Stimulated activated CD4-positive, alpha-beta T cell treated with anti-CD3 and anti-CD28 coated beads, Interleukin-15, amount 100 ng/mL, for 1 hour (primary cell): Measurements from ENCODE around the gene AKAP13.
"Not testable (repeated sequence)": the region's sequence is repeated elsewhere in the genome, so short reads cannot be mapped to it uniquely, and the experiment has no call there.

Source experiments
- DNase-seq, 2 donors: peaks; one replicate each; pipeline ENCODE4 v3.0.0-alpha.2; 2020; ENCODE audit warnings: low read depth in 1 of 2, low spot score in 1 of 2

The AKAP13 gene

DNA sequence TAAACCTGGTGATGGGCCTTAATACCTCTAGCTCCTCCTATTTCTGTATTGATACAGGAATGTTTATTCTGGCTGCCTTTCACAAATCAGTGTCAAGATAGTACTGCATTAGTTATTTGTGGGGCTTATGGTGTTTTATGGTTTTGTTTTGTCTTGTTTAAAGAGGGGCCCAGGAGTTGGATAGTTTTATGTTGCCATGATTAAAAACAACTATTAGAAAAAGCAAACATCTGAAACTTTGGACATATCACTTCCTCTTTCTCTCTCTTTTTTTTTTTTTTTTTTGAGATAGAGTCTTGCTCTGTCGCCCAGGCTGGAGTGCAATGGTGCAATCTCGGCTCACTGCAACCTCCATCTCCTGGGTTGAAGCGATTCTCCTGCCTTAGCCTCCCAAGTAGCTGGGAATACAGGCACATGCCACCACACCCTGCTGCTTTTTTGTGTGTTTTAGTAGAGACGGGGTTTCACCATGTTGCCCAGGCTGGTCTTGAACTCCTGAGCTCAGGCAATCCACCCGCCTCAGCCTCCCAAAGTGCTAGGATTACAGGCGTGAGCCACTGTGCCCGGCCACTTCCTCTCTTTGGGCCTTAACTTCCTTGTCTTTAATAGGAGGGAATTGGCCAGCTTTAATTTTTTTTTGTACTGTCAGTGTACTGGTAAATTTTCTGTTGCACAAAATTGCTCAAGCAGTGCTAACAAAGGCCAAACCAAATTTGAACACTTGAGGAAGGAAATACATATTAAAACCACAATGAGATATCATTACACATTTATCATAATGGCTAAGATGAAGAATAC, 155.3 kb downstream of the AKAP13 start:
- DNase-seq: not testable (repeated sequence)

DNA sequence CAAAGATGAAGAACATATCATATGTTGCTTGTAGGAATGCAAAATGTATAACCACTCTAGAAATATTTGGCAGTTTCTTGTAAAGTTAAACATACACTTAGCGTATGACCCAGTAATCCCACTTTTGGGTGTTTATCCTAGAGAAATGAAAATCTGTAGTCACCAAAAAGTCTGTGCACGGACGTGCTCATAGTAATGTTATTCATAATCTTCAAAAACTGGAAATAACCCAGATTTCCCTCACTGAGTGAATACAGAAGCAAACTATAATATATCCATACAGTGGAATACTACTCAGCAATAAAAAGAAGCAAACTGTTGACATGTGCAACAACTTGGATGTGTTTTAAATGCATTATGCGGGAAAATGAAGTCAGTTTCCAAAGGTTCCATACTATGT, 155.9 kb downstream of the AKAP13 start:
- no peak for DNase-seq

DNA sequence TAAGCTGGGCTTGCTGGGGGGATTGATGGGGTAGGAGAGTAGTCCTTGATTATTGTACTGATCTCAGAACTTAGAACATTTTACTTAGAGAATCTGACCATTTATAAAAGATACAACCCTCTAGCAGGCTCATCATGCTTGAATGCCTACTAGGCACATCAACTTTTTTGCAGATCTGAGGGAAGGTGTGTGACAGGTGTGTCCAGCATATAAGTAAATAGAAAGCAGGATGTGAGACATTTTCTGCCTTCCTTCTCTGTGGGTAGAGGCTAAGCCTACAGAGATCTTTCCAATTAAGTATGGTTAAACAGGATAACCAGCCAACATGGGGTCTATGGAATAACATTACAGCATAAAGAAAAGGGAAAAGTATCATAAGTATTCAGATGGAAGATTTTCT, 159.1 kb downstream of the AKAP13 start:
- no peak for DNase-seq

DNA sequence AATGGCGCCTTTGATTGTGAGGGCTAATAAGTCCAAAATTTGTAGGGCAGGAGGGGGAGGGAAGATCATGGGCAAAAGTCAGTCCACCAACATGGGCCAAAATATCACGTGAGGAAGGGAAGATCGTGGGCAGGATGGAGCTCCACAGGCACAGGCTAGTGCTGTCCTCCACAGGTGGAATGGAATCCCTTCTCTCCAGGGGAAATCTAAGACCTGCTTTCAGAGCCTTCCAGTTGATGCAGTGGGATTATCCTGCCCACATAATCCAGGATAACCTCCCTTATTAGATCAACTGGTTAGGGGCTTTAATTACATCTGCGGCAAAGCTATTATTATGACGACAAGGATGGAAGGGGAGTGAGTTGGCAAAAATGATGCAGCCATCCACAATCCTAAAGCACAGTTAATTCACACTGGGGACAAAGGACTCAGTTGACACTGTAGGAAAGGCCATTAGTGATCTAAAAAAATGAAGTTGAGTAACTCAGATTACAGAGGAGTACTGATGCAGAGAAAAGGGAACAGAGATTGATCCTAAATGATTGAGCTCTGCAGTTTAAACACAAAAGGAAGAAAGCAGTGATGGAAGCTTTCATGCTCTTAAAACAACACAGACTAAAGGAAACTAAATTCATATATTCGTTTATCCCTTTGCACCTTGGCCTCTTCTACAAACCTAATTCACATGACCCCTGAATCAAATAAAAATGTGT, 159.8 kb downstream of the AKAP13 start:
- DNase-seq: no peak

DNA sequence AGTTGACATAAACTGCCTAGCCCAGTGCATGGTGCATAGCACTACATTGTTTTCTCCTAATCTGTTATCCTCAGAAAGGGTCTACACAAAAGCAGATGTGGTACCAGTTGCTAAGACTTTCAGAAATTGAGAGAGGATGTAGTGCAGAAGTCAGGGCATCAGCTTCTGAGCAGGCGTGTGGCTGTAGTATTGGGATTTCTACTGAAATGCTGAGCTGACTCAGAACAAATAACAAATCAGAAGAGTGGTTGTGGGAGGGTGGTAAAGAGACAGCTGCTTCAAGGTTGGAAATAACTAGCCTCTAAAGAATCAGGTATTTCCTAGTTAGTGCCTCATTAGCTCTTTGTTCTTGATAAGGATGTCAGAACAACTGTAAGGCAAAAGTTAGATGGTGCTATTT, 161.3 kb downstream of the AKAP13 start:
- DNase-seq: no peak

DNA sequence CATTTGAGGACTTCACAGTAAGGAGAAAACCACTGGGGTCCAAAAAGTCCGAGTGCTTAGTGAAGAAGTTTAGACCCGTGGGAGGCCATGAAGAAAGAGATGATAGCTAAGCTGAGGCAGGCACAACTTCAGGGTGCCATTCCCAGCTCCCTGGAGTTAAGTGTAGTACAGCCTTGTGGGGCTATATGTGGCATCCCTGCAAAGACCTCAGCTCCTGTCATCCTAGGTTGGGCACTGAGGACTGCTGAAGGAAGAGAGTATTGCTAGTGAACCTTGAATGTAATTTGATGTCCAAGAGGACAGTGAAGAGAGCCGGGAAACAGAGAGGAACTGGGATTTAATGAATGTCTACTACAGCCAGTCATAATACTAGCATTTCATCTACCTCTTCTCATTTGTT, 162.1 kb downstream of the AKAP13 start:
- no peak for DNase-seq

DNA sequence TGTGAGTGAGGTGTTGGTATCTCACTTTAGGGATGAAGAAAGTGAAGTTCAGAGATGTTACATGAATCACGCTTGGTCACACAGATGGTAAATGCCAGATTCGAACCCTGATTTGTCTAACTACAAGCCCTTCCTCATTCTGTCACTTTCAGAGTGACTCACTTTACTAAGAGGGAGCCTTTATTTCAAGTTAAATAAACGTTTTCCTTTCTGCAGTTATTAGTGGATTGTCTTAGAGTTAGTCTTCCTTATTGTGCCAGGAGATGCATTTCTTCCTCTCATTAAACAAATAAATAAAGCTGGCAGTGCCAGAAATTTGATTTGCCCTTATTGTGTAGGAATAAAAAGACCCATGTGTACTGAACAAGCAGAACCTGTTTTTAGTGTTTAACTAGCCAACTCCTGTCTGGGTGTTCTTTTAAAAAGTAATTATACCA, 162.5 kb downstream of the AKAP13 start:
- DNase-seq: no peak

DNA sequence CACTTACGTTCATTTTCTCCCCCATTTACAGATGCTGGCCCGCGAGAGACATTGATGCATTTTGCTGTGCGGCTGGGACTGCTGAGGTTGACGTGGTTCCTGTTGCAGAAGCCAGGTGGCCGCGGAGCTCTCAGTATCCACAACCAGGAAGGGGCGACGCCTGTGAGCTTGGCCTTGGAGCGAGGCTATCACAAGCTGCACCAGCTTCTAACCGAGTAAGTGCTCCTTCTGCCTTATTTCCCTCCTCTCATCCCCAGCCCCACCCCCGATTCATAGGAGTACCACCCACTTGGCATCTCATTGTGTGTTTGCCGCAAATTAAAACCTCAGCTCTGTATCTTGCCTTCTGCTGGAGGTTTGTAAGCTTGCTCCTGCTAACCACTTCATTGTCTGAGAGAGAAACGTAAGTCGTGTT, 163.3 kb downstream of the AKAP13 start:
- no peak for DNase-seq

DNA sequence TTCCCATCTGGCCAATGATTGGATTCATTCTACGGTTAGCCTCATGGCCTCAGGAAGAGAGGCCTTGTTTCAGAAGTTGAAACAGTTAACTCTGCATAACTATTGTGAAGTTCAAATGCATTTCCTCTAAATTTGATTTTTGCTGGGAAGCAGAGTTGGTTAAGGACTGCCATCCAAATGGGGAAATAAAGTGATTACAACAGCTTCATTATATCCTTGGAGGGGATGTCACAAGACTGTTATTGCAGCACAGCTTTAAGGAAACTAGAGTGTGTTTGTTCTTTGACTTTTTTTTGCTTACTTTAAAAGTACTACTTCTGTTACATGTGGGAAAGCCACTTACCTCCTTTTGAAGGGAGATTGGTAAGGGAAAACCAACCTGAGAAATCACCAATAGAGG, 164.8 kb downstream of the AKAP13 start:
- DNase-seq: no peak

DNA sequence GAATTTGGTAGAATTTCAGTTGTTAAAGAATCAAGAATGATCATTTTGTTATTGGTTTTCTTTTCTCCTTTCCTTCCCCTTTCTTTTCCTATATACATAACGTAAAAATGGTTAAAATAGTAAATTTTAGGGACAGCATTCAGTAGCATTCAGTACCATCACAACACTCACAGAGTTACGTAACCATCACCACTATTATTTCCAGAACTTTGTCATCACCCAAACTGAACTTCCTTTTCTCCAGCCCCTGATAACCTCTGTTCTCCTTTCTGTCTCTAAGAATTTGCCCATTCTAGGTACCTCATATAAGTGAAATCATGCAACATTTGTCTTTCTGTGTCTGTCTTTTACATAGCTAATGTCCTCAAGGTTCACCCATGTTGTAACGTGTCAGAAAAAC, 165.3 kb downstream of the AKAP13 start:
- no peak for DNase-seq

DNA sequence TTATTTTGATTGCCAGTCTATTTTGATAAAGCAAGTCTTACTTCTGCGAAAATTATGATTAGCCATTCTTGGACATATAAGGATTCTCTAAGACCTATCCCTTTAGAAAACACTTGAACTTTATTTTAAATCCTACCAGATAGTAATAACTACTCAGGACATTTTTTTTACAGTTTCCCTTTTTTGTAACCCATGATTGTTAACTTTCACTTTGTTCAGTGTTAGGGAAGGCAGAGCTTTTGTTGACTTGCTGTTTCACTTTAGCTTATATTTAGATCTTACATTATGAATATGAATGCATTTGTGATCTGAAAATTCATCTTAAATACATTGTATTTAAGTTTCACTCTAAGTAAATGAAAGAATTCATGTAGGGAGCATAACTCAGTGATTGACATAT, 167.0 kb downstream of the AKAP13 start:
- no peak for DNase-seq

DNA sequence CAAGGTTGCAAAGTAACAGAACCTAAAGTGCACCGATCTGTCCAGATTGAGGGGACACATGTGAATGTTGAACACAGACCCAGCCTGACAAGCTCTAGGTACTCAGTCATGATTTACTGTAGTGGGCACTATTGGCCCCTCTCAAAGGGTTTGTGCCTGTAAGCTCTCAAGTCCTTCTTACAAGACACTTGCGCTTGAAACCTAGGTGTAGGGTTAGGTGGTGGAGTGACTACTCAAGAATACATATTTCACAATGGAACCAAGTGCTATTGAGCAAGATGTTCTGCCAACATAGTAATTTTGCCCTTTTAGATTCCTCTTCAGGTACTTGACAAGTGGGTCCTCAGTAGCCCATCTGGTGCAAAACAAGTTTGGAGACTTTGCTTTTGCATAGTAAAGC, 169.9 kb downstream of the AKAP13 start:
- DNase-seq: no peak

DNA sequence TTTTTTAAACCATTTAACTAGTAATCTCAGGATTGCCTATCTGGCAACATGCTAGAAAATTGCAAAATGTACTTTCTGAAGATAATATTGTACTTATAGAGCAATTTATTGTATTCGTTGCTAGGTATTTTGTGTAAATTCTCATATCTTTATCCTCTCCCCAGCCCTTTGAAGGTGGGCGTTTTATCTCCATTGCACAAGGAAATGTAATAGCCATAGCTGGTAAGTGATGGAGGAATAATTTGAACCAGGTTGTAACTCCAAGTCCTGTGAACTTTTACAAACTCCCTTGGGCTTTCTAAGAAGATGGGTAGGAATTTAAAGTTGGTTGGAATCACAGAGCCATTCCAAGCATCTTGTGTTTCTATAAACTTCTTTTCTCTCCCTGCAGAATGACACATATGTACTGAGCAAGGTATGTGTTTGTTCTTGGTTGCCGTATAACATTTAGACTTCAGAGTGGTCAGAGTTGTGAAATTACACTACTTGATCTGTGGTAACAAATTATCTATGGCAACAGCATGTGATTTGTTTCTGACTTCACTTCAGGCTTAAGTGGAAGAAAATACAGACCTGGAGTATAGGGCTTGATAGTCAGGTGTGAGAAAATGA, 170.9 kb downstream of the AKAP13 start:
- no peak for DNase-seq

DNA sequence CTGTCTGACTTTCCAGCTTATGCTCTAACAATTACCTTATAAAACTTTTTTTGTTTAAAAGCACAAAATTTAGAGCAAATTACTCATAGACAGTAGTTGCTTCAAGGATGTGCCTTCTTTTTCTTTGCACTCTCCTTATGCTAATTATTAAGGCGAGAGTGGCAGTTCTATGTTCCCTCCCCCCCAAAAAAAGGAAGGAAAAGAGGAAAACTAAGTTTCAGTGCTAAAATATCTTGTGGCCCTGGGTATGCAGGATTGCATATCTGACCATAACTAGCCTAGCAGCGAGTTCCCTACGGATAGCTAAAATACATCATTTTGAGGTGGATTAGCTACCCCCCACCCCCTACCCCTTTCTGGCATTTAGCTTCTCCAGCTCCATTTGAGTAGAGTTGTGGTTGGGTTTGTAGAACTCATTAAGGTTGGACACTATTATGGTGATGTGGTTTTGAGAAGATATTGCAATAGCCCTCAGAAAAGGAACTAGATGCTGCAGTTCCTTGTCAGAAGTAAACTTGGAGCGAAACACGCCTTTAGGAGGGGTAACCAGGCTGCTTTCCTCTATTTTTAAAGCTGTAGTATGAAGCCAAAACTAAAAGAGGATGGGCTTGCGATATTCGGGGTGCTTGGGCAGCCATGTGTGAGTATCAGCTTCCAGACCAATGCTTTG, 174.6 kb downstream of the AKAP13 start:
- DNase-seq: no peak

DNA sequence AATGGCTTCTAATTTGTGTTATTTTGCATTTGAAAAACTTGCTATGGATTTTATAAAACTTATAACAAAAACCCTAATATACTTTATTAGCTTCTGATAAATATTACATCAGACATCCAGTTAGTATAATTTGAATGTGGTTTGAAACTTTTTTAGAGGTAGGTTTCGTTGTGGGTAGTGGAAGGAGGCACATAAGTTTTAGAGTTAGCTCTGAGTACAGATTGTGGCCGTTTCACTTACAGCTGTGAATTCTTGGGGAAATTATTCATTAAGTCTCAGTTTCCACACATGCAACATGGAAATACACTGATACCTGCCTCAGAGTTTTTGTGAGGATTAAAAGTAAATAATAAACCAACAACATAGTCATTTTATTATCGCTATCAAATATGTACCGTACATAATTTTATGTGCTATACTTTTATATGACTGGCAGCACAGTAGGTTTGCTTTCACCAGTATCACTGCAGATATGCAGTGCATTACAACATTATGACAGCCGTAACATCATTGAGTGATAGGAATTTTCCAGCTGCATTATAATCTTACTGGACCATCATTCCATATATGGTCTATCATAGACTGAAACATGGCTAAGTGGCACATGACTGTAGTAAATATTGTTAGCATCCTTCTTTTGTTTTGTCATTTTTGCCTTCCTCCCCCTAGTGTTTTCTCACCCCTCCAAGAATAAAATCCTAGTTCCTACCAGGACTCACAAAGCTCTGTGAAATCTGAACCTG, 175.6 kb downstream of the AKAP13 start:
- DNase-seq: no peak

DNA sequence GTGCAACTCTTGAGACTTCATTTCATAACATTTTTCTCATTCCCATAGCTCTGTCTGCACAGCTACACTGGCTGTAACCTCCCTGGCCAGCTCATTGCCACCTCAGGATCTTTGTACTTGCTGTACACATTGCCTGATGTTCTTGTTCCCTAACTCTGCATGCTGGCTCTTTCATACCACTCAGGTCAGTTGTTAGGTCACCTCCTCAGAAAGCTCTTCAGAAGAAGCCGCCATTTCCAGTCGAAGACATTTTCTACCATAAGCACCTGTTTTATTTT, 176.2 kb downstream of the AKAP13 start:
- DNase-seq: no peak

DNA sequence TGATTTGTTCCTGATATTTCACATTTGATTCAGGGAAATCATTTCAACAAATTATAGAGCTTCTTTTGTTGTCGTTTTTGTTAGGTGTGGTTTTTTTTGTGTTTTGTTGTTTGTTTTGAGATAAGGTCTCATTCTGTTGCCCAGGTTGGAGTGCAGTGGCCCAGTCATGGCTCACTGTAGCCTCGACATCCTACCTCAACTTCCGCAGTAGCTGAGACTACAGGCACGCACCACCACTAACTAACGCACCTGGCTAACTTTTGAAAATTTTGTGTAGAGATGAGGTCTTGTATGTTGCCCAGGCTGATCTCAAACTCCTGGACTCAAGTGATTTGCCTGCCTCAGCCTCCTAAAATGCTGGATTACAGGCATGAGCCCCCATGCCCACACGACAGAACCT, 177.0 kb downstream of the AKAP13 start:
- no peak for DNase-seq

DNA sequence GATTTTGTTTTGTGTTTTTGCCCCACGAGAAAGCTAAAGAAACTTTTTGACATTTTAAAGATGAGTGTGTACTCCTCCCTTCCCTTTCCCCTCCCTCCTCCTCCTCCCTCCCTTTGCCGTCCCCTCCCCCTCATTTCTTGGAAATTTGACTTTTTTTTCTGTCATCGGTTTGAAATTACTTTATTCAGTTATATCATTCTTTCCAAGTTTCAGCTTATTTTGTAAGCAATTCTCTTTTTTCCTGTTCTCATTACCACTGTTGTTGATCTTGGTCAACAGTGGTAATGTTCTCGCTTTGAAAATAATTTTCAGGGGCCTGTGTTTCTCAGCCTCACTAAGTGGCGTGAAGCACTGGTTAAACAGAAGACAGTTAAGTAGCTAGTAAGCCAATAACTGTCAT, 178.4 kb downstream of the AKAP13 start:
- no peak for DNase-seq

DNA sequence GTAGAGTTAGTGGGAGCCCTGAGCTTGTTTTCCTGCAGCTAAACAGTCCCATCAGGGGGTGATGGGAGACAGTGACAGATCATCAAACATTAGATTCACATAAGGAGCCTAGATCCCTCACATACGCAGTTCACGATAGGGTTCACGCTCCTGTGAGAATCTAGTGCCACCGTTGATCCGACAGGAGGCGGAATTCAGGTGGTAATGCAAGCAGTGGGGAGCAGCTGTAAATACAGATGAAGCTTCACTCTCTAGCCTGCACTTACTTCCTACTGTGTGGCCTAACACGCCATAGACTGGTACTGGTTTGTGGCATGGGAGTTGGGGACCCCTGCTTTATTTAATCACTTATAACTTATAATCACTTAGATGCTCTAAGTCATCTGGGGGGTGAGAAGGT, 179.1 kb downstream of the AKAP13 start:
- no peak for DNase-seq

DNA sequence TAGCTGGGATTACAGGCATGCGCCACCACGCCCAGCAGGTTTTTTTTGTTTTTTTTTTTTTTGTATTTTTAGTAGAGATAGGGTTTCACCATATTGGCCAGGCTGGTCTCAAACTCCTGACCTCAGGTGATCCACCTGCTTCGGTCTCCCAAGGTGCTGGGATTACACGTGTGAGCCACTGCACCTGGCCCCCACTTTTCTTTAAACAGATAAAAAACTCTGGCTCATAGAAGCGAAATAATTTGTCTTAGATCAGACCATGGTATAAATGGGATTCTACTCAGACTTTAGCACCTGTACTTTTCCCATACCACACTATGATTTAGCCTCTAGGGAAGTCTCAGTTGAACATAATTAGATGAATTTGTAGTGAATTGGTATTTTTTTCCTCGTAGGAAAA, 182.4 kb downstream of the AKAP13 start:
- DNase-seq: no peak

DNA sequence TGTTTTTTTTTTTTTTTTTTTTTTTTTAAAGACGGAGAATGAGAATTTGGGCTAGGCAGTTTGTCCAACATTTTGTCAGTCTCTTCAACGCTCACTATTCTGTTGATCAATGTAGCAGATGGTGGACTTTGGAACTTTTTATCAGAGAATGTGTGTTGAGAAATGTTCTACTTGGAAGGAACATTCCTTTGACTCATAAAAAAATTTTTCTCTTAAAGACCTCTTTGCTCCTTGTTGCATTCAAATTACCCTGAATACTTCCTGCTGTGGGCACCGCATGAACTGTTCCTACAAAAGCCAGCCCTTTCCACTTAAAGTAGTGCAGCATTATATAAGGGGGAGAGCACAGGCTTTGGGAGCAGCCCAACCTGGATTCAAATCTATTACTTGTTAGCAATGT, 182.9 kb downstream of the AKAP13 start:
- DNase-seq: no peak
